ENCODE measurements around the gene BID.

DNA sequence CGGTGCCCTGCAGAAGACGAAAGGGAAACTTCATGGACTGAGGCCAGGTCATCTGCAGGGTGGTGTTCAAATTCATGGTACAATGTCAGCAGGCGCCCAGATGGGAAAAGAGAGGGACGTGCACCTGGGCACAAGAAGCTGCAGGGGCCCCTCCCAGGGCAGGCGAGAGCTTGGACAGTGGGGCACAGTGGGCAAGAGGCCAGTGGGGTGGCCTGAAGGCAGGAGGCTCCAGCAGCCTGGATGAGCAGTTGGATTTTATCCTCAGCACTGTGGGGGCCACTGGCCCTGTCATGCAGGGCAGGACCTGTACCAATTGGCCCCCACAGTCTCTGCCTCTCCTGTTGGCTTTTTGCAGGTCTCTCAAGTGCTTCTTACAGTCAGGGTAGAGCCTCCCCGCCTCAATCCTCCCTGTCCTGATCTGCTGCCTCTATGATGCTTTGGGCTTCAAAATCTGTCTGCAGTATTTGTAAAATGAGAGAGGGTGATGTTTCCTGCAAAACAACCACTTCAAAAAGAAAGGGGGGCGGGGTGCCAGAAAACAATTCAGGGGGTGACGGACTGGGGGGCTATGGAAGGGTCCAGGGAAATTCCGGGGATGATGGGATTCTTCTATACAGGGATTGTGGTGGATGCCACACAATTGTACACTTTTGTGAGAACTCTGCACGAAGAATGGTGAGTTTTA lies 1.7 kb upstream of the BID start:
- TF ChIP-seq, protein P1, sequence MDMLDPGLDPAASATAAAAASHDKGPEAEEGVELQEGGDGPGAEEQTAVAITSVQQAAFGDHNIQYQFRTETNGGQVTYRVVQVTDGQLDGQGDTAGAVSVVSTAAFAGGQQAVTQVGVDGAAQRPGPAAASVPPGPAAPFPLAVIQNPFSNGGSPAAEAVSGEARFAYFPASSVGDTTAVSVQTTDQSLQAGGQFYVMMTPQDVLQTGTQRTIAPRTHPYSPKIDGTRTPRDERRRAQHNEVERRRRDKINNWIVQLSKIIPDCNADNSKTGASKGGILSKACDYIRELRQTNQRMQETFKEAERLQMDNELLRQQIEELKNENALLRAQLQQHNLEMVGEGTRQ (IDR thresholded peaks at IDR 0.05; ENCODE audit: low read depth, low read length) = no peak
- TF ChIP-seq, protein P2, sequence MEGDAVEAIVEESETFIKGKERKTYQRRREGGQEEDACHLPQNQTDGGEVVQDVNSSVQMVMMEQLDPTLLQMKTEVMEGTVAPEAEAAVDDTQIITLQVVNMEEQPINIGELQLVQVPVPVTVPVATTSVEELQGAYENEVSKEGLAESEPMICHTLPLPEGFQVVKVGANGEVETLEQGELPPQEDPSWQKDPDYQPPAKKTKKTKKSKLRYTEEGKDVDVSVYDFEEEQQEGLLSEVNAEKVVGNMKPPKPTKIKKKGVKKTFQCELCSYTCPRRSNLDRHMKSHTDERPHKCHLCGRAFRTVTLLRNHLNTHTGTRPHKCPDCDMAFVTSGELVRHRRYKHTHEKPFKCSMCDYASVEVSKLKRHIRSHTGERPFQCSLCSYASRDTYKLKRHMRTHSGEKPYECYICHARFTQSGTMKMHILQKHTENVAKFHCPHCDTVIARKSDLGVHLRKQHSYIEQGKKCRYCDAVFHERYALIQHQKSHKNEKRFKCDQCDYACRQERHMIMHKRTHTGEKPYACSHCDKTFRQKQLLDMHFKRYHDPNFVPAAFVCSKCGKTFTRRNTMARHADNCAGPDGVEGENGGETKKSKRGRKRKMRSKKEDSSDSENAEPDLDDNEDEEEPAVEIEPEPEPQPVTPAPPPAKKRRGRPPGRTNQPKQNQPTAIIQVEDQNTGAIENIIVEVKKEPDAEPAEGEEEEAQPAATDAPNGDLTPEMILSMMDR (conservative IDR thresholded peaks at IDR 0.05; ENCODE audit: low read depth, low read length) = no peak
